ENCODE results near the gene RBM15. TPM values are rescaled to one million over a fixed set of nuclear protein-coding genes. Genes with fewer than 3 reads are reported as not detected.
A peak's percentile ranks its signal among the peaks of the same experiment; 100 is the strongest.

The RBM15 gene, protein sequence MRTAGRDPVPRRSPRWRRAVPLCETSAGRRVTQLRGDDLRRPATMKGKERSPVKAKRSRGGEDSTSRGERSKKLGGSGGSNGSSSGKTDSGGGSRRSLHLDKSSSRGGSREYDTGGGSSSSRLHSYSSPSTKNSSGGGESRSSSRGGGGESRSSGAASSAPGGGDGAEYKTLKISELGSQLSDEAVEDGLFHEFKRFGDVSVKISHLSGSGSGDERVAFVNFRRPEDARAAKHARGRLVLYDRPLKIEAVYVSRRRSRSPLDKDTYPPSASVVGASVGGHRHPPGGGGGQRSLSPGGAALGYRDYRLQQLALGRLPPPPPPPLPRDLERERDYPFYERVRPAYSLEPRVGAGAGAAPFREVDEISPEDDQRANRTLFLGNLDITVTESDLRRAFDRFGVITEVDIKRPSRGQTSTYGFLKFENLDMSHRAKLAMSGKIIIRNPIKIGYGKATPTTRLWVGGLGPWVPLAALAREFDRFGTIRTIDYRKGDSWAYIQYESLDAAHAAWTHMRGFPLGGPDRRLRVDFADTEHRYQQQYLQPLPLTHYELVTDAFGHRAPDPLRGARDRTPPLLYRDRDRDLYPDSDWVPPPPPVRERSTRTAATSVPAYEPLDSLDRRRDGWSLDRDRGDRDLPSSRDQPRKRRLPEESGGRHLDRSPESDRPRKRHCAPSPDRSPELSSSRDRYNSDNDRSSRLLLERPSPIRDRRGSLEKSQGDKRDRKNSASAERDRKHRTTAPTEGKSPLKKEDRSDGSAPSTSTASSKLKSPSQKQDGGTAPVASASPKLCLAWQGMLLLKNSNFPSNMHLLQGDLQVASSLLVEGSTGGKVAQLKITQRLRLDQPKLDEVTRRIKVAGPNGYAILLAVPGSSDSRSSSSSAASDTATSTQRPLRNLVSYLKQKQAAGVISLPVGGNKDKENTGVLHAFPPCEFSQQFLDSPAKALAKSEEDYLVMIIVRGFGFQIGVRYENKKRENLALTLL
- 38.2 and 73.4 TPM in 2 replicates for total RNA-seq
- polyA plus RNA-seq = 8.5 and 15.0 TPM in 2 replicates

- H3K27me3 ChIP-seq = no peaks in the 10 kb centered on the region
- H3K9me3 ChIP-seq (ENCODE audit: low read depth) = no peaks in the 10 kb centered on the region
- peaks cover 12% of the 10 kb centered on the region for H3K36me3 ChIP-seq
- TF ChIP-seq, protein P1, sequence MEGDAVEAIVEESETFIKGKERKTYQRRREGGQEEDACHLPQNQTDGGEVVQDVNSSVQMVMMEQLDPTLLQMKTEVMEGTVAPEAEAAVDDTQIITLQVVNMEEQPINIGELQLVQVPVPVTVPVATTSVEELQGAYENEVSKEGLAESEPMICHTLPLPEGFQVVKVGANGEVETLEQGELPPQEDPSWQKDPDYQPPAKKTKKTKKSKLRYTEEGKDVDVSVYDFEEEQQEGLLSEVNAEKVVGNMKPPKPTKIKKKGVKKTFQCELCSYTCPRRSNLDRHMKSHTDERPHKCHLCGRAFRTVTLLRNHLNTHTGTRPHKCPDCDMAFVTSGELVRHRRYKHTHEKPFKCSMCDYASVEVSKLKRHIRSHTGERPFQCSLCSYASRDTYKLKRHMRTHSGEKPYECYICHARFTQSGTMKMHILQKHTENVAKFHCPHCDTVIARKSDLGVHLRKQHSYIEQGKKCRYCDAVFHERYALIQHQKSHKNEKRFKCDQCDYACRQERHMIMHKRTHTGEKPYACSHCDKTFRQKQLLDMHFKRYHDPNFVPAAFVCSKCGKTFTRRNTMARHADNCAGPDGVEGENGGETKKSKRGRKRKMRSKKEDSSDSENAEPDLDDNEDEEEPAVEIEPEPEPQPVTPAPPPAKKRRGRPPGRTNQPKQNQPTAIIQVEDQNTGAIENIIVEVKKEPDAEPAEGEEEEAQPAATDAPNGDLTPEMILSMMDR (IDR thresholded peaks at IDR 0.05; ENCODE audit: low read depth, low read length) = no peak
- H3K4me3 ChIP-seq = peak within 1 kb of the TSS; percentile 90
- H3K27ac ChIP-seq = peak within 1 kb of the TSS; percentile 99
- H3K4me1 ChIP-seq (ENCODE audit: low read depth) = peaks cover 34% of the 10 kb centered on the region
- DNase-seq (ENCODE audit: low read depth in 1 of 2, low spot score in 1 of 2) = peak; percentile 100
Measured at GRCh38 chr1:110338886-110339406, at the start of gene RBM15. TSS of gene RBM15 (plus strand) at chr1:110339377. CDS start at chr1:110339406, 29 bp downstream.

DNA sequence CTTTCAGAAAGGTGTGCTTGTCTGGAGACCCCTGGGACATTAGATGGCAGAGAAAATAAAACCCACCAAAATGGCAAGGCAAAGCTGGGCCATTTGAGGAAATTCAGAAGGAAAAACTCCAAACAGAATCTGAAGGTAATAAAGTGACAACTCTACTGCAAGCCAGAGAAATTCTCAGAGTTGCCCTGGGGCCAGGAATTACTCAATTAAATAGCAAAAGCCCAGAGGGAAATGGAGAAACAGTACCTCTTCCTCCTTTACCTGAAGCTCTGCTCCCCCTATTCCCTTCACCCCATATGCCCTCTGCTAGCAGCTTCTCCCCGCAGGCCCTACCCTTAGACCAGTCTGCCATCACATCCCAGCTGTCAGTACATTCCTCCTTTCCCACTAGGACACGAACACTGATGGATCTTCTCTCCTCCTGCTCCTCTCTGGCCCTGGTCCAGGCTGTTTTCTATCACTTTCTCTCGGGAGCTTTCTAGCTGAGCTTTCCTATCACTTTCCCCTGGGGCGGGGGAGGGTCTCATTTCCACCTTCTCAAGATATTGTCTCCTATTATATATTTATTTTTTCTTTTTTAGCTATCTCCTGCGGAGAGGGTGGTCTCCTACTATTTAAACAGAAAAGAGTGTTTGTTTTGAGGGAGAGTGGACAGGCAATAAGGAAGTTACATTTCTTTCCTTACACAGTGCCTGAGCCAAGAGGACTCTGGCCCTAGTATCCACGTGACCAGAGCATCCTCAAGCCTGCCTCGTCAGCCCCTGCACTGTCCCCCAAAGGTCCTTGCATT is 47.7 kb upstream of the RBM15 start:
- Histone ChIP-seq H3K9me3 (ENCODE audit: low read depth) (no peaks in the 10 kb centered on the region), H3K36me3 (no peaks in the 10 kb centered on the region), H3K4me3 (no peak overlapping the region), H3K4me1 (ENCODE audit: low read depth) (no peaks in the 10 kb centered on the region), H3K27ac (no peak overlapping the region), H3K27me3 (no peaks in the 10 kb centered on the region)
- DNase-seq (ENCODE audit: low read depth in 1 of 2, low spot score in 1 of 2) = no peak
- TF ChIP-seq, protein P1 (IDR thresholded peaks at IDR 0.05; ENCODE audit: low read depth, low read length) = no peak

GRCh38 chr1:110292031-110292741 is 47.0 kb upstream of the RBM15 start:
- no peak overlapping the region for H3K4me3 ChIP-seq
- no peak for DNase-seq (ENCODE audit: low read depth in 1 of 2, low spot score in 1 of 2)
- H3K4me1 ChIP-seq (ENCODE audit: low read depth) = no peaks in the 10 kb centered on the region
- no peaks in the 10 kb centered on the region for H3K36me3 ChIP-seq
- TF ChIP-seq, protein P1 (IDR thresholded peaks at IDR 0.05; ENCODE audit: low read depth, low read length) = no peak
- H3K27me3 ChIP-seq = peaks cover under 1% of the 10 kb centered on the region
- H3K9me3 ChIP-seq (ENCODE audit: low read depth) = no peaks in the 10 kb centered on the region
- no peak overlapping the region for H3K27ac ChIP-seq

GRCh38 chr1:110293601-110294104 is 45.5 kb upstream of the RBM15 start:
- Histone ChIP-seq H3K27ac (no peak overlapping the region), H3K36me3 (no peaks in the 10 kb centered on the region), H3K4me1 (ENCODE audit: low read depth) (no peaks in the 10 kb centered on the region), H3K27me3 (peaks cover 4% of the 10 kb centered on the region), H3K4me3 (no peak overlapping the region), H3K9me3 (ENCODE audit: low read depth) (no peaks in the 10 kb centered on the region)
- TF ChIP-seq, protein P1 (IDR thresholded peaks at IDR 0.05; ENCODE audit: low read depth, low read length) = no peak
- DNase-seq (ENCODE audit: low read depth in 1 of 2, low spot score in 1 of 2) = no peak
